Mucosa of rectum (tissue), 2 donors: ENCODE results near the gene PLXNA4.

Experiments
- H3K27ac ChIP-seq, 2 donors: one replicate each; pipeline ENCODE4 v1.7.0; 2013; ENCODE audit warnings: inconsistent platforms in 2 of 2, low read depth in 2 of 2, low read length in 2 of 2
- H3K27me3 ChIP-seq, 2 donors: one replicate each; pipeline ENCODE4 v1.7.0; 2013; ENCODE audit warnings: low read length in 2 of 2; ENCODE audit not compliant: control insufficient read depth in 2 of 2, insufficient read depth in 2 of 2
- H3K36me3 ChIP-seq, 2 donors: one replicate each; pipeline ENCODE4 v1.7.0; 2013; ENCODE audit warnings: low read length in 2 of 2; ENCODE audit not compliant: control insufficient read depth in 2 of 2, insufficient read depth in 2 of 2
- H3K4me1 ChIP-seq, 2 donors: one replicate each; pipeline ENCODE4 v1.7.0; 2013; ENCODE audit warnings: low read length in 2 of 2, mild to moderate bottlenecking in 1 of 2; ENCODE audit not compliant: control insufficient read depth in 2 of 2, insufficient read depth in 2 of 2
- H3K4me3 ChIP-seq, 2 donors: one replicate each; pipeline ENCODE4 v1.7.0; 2013; ENCODE audit warnings: low read length in 2 of 2
- H3K9ac ChIP-seq, 2 donors: one replicate each; pipeline ENCODE4 v1.7.0; 2013; ENCODE audit warnings: low read length in 2 of 2, low read depth in 1 of 2, mild to moderate bottlenecking in 1 of 2
- H3K9me3 ChIP-seq, 2 donors: one replicate each; pipeline ENCODE4 v1.7.0; 2013; ENCODE audit warnings: low read length in 2 of 2; ENCODE audit not compliant: control insufficient read depth in 2 of 2
- donor health status: healthy.
- donor health status: Normal muscosa, but diverticular disease.

Gene PLXNA4

GRCh38 chr7:132568962-132569361 is 7.3 kb downstream of the PLXNA4 start:
- no peak overlapping the region for H3K9ac ChIP-seq
- no peak overlapping the region for H3K4me3 ChIP-seq
- no peaks in the 10 kb centered on the region for H3K36me3 ChIP-seq
- peaks cover 18 to 27% of the 10 kb centered on the region in 2 donors for H3K27me3 ChIP-seq
- no peak overlapping the region for H3K27ac ChIP-seq
- H3K4me1 ChIP-seq, result no peaks in the 10 kb centered on the region
- H3K9me3 ChIP-seq, result no peaks in the 10 kb centered on the region

GRCh38 chr7:132565885-132566284 is 10.4 kb downstream of the PLXNA4 start:
- peaks cover 0 to 7% of the 10 kb centered on the region in 2 donors for H3K27me3 ChIP-seq

GRCh38 chr7:132565441-132565840 is 10.8 kb downstream of the PLXNA4 start:
- no peaks in the 10 kb centered on the region for H3K9me3 ChIP-seq
- no peaks in the 10 kb centered on the region for H3K4me1 ChIP-seq
- no peaks in the 10 kb centered on the region for H3K36me3 ChIP-seq
- no peak overlapping the region for H3K4me3 ChIP-seq
- H3K9ac ChIP-seq, result no peak overlapping the region
- peaks cover 0 to 7% of the 10 kb centered on the region in 2 donors for H3K27me3 ChIP-seq
- H3K27ac ChIP-seq, result no peak overlapping the region

More at GRCh38 chr7:132565885-132566284, 10.4 kb downstream of the PLXNA4 start:
- no peaks in the 10 kb centered on the region for H3K36me3 ChIP-seq
- no peak overlapping the region for H3K27ac ChIP-seq
- H3K4me3 ChIP-seq, result no peak overlapping the region
- no peak overlapping the region for H3K9ac ChIP-seq
- no peaks in the 10 kb centered on the region for H3K4me1 ChIP-seq
- H3K9me3 ChIP-seq, result no peaks in the 10 kb centered on the region

GRCh38 chr7:132564849-132565248 is 11.4 kb downstream of the PLXNA4 start:
- no peak overlapping the region for H3K9ac ChIP-seq
- no peaks in the 10 kb centered on the region for H3K36me3 ChIP-seq
- no peaks in the 10 kb centered on the region for H3K9me3 ChIP-seq
- no peak overlapping the region for H3K27ac ChIP-seq
- peaks cover 1 to 4% of the 10 kb centered on the region in 2 donors for H3K27me3 ChIP-seq
- H3K4me3 ChIP-seq, result no peak overlapping the region
- H3K4me1 ChIP-seq, result no peaks in the 10 kb centered on the region

GRCh38 chr7:132564090-132564489 is 12.2 kb downstream of the PLXNA4 start:
- no peak overlapping the region for H3K9ac ChIP-seq
- no peaks in the 10 kb centered on the region for H3K36me3 ChIP-seq
- peaks cover 2 to 4% of the 10 kb centered on the region in 2 donors for H3K27me3 ChIP-seq
- no peak overlapping the region for H3K4me3 ChIP-seq
- H3K9me3 ChIP-seq, result no peaks in the 10 kb centered on the region
- H3K27ac ChIP-seq, result no peak overlapping the region
- no peaks in the 10 kb centered on the region for H3K4me1 ChIP-seq

GRCh38 chr7:132562690-132563089 is 13.6 kb downstream of the PLXNA4 start:
- Histone ChIP-seq H3K4me1 (no peaks in the 10 kb centered on the region), H3K27me3 (peaks cover 2% of the 10 kb centered on the region in 2 donors), H3K27ac (no peak overlapping the region), H3K9me3 (no peaks in the 10 kb centered on the region), H3K9ac (no peak overlapping the region), H3K4me3 (no peak overlapping the region), H3K36me3 (no peaks in the 10 kb centered on the region)

GRCh38 chr7:132561763-132562162 is 14.5 kb downstream of the PLXNA4 start:
- no peaks in the 10 kb centered on the region for H3K9me3 ChIP-seq
- no peak overlapping the region for H3K27ac ChIP-seq
- H3K4me3 ChIP-seq, result no peak overlapping the region
- H3K27me3 ChIP-seq, result peaks cover 2% of the 10 kb centered on the region in 2 donors
- H3K9ac ChIP-seq, result no peak overlapping the region
- no peaks in the 10 kb centered on the region for H3K36me3 ChIP-seq
- H3K4me1 ChIP-seq, result no peaks in the 10 kb centered on the region

GRCh38 chr7:132560825-132561529 is 15.3 kb downstream of the PLXNA4 start:
- Histone ChIP-seq H3K36me3 (no peaks in the 10 kb centered on the region), H3K27ac (no peak overlapping the region), H3K9me3 (no peaks in the 10 kb centered on the region), H3K9ac (no peak overlapping the region), H3K4me1 (no peaks in the 10 kb centered on the region), H3K4me3 (no peak overlapping the region), H3K27me3 (peaks cover 2 to 3% of the 10 kb centered on the region in 2 donors)

- H3K4me1 ChIP-seq, result no peaks in the 10 kb centered on the region
- no peak overlapping the region for H3K4me3 ChIP-seq
- H3K27ac ChIP-seq, result no peak overlapping the region
- no peaks in the 10 kb centered on the region for H3K36me3 ChIP-seq
- H3K27me3 ChIP-seq, result peaks cover 2% of the 10 kb centered on the region in 2 donors
- H3K9ac ChIP-seq, result no peak overlapping the region
- H3K9me3 ChIP-seq, result no peaks in the 10 kb centered on the region
Measured at GRCh38 chr7:132560105-132560504, 16.2 kb downstream of the PLXNA4 start.

- no peak overlapping the region for H3K27ac ChIP-seq
- H3K9ac ChIP-seq, result no peak overlapping the region
- H3K9me3 ChIP-seq, result no peaks in the 10 kb centered on the region
- peaks cover 2% of the 10 kb centered on the region in 2 donors for H3K27me3 ChIP-seq
- H3K4me3 ChIP-seq, result no peak overlapping the region
- H3K4me1 ChIP-seq, result no peaks in the 10 kb centered on the region
- H3K36me3 ChIP-seq, result no peaks in the 10 kb centered on the region
Measured at GRCh38 chr7:132558815-132559214, 17.5 kb downstream of the PLXNA4 start.
